Limb (tissue), 2 donors: ENCODE measurements around the gene WDR27.

Experiments used
- DNase-seq, 2 donors: peaks; one replicate each; pipeline ENCODE4 v3.0.0-alpha.2; 2016; ENCODE audit errors: extremely low spot score in 2 of 2

The WDR27 gene

DNA sequence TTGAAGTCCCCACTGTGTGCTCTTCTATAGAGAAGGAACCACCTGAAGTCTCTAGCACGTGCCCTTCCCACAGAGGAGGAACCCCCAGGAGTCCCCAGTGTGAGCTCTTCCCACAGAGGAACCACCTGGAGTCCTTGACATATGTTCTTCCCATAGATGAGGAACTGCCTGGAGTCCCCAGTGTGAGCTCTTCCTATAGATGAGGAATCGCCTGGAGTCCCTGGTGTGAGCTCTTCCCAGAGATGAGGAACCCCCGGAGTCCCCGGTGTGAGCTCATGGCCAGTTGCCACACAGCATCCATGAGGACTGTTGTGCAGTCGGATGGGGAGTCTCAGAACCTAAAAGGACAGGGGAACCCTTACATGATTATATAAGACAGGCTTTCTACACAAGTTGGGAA is 290.1 kb downstream of the WDR27 start:
- DNase-seq: no peak

DNA sequence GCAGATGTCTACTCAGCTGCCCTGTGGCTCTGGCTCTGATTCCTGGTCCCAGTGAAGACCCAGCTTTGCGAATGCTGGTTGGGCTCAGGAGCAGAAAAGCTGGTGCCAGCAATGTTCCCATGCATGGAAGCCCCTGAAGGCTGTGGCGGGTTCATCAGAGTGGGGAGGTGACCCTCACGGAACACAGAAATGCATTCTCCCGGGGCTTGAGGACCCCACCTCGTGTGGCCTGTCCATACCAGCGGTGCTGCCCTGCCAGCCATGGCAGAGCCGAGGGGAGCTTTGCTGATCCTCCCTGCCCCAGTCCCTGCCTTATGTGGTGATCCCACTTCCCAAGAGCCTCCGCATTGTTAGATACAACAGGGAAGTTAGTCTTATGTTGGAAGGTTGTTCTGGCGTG is 290.5 kb downstream of the WDR27 start:
- DNase-seq: no peak

DNA sequence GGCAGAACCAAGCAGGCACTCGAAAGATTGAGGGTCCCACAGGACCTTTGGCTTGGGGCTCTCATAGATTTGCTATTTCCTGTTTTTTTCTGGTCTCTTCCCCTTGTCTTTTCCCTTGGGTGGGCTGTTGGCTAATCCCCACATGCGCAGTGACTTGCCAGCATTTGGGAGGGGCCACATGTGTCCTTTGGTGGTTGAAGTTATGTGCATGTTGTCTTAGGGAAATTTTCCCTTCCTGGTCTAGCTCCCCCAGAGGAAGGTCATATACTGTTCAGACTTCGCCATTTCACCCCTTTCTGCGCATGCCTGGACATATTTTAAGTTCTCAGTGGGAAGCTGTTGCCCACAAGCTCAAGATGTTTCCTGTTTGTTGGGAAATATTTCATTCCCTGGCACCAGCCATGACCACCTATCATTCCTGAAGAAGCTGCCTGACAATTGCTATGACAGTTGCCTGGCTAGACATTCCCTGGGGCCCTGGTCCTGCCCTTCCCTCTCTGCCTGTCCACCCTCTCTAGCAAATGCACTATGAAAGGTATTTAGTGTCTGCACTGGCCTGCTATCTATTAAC is 292.0 kb downstream of the WDR27 start:
- no peak for DNase-seq

DNA sequence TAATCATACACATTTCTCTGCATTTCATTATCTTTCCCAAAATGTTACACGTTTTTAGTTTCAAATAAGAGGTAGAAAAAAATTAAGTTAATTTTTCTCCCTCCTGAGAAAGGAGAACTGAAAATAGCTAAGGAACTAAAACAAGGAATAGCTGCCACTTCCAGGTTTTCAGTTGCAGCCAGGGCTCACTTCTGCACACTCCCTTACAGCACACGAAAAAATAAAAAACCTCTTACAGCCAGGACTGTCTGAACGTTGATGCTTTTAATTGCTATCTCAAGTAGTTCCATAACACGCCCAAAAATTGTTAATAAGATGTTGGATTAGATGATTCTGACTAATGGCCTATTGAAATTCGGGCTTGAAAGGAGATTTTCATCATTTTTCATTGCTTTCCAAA is 294.5 kb downstream of the WDR27 start:
- no peak for DNase-seq
